ENCODE data around the gene ANO1.

DNA sequence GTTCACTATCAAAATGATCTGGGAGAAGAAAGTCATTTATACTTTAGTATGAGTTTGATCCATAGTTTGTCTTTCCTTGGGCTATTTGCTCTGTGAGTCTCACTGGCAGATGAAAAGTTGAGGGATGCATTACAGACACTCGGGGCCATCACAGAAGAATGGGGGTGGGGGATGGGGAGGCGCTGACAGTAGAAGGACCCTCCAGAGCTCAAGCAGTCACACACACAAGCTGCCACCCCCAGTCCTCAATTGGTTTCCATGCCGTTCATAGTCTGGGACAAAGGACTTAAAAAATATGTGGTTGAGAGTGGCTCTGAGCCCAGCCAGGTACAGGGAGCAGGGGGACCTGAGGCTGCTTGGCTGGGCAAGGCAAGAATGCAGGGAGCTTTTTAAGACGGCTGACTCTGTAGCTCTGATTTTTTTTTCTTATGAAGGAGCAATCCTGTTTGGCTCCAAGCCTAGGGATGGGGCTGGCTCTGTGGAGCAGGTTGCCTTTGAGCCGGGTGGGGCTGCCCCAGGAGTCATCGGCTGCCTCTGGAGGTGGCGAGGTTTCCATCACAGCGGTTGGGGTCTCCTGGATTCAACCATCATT is 13.3 kb upstream of the ANO1 start:
- TF ChIP-seq OSR1 (CRISPR knock-in tag; IDR thresholded peaks at IDR 0.05) (no peak), ZFP3 (CRISPR knock-in tag; IDR thresholded peaks at IDR 0.05) (no peak), ZNF565 (CRISPR knock-in tag; conservative IDR thresholded peaks at IDR 0.05; ENCODE audit: low read depth) (no peak), BACH2 (CRISPR knock-in tag; IDR thresholded peaks at IDR 0.05; ENCODE audit: borderline replicate concordance) (no peak), SNAI2 (CRISPR knock-in tag; IDR thresholded peaks at IDR 0.05) (no peak), ZFP30 (CRISPR knock-in tag; IDR thresholded peaks at IDR 0.05) (no peak), TOX (CRISPR knock-in tag; IDR thresholded peaks at IDR 0.05; ENCODE audit: borderline replicate concordance) (no peak), TCF4 (CRISPR knock-in tag; IDR thresholded peaks at IDR 0.05; ENCODE audit: borderline replicate concordance) (no peak), ESRRG (CRISPR knock-in tag; IDR thresholded peaks at IDR 0.05) (no peak), ZNF70 (CRISPR knock-in tag; IDR thresholded peaks at IDR 0.05) (no peak), RARB (CRISPR knock-in tag; IDR thresholded peaks at IDR 0.05) (no peak)
- TF ChIP-seq, protein P1, sequence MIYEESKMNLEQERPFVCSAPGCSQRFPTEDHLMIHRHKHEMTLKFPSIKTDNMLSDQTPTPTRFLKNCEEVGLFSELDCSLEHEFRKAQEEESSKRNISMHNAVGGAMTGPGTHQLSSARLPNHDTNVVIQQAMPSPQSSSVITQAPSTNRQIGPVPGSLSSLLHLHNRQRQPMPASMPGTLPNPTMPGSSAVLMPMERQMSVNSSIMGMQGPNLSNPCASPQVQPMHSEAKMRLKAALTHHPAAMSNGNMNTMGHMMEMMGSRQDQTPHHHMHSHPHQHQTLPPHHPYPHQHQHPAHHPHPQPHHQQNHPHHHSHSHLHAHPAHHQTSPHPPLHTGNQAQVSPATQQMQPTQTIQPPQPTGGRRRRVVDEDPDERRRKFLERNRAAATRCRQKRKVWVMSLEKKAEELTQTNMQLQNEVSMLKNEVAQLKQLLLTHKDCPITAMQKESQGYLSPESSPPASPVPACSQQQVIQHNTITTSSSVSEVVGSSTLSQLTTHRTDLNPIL (CRISPR knock-in tag; IDR thresholded peaks at IDR 0.05; ENCODE audit: low read depth): no peak
- TF ChIP-seq, protein P2, sequence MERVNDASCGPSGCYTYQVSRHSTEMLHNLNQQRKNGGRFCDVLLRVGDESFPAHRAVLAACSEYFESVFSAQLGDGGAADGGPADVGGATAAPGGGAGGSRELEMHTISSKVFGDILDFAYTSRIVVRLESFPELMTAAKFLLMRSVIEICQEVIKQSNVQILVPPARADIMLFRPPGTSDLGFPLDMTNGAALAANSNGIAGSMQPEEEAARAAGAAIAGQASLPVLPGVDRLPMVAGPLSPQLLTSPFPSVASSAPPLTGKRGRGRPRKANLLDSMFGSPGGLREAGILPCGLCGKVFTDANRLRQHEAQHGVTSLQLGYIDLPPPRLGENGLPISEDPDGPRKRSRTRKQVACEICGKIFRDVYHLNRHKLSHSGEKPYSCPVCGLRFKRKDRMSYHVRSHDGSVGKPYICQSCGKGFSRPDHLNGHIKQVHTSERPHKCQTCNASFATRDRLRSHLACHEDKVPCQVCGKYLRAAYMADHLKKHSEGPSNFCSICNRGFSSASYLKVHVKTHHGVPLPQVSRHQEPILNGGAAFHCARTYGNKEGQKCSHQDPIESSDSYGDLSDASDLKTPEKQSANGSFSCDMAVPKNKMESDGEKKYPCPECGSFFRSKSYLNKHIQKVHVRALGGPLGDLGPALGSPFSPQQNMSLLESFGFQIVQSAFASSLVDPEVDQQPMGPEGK (CRISPR knock-in tag; IDR thresholded peaks at IDR 0.05; ENCODE audit: borderline replicate concordance): no peak
- TF ChIP-seq, protein P3, sequence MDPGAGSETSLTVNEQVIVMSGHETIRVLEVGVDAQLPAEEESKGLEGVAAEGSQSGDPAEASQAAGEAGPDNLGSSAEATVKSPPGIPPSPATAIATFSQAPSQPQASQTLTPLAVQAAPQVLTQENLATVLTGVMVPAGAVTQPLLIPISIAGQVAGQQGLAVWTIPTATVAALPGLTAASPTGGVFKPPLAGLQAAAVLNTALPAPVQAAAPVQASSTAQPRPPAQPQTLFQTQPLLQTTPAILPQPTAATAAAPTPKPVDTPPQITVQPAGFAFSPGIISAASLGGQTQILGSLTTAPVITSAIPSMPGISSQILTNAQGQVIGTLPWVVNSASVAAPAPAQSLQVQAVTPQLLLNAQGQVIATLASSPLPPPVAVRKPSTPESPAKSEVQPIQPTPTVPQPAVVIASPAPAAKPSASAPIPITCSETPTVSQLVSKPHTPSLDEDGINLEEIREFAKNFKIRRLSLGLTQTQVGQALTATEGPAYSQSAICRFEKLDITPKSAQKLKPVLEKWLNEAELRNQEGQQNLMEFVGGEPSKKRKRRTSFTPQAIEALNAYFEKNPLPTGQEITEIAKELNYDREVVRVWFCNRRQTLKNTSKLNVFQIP (CRISPR knock-in tag; IDR thresholded peaks at IDR 0.05; ENCODE audit: borderline replicate concordance, low read depth): no peak

Measured in SK-N-SH treated with all-trans-retinoic acid at 6 μM for 48 hours (cell line).